Activated CD4-positive, alpha-beta T cell treated with anti-CD3 and anti-CD28 coated beads, Interleukin-10, Interleukin-2, amounts not matched to agents 100 ng/mL and 50 ng/mL, durations not matched to agents 16 hours and 8 hours (primary cell): Measurements from ENCODE around the gene APP.
"Not testable (repeated sequence)": the region's sequence is repeated elsewhere in the genome, so short reads cannot be mapped to it uniquely, and the experiment has no call there.

Source experiments
- DNase-seq: peaks from one replicate; pipeline ENCODE4 v3.0.0-alpha.2; 2020

Gene APP

DNA sequence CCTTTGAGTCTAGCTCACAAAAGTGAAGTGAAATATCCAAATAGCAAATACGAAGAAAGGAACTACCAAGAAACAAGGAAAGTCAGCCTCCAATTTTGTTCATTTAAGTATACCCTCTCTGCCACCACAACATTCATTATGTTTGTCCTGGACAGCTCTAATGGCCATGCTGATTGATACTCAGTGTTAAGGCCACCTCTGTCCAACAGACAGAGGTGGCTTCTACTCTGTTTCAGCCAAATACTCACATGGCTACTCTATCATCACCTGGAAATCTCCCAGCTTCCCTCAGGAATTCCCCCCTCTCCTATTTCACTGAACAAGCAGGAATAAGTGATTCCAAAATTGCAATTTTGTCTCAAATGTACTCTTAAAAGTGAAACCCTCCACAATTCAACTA lies 10.7 kb downstream of the APP start:
- no peak for DNase-seq

DNA sequence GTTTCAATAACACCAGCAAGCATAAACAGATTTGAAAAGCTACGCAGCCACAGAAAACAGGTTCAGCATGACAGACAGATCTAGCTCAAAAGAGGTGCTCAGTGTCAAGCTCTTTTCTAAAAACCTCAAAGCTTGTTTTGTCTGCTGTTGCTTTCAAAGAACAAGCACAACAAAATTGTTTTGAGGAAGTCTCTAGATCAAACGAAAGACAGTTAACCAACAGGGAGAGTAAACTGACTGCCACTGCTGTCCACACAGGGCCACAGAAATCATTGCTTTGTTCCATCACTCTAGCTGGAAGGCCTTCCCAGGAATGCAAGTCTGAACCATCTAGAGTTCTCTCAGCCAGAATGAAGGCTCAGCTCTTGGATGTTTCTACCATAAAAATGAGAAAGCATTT lies 12.8 kb downstream of the APP start:
- no peak for DNase-seq

DNA sequence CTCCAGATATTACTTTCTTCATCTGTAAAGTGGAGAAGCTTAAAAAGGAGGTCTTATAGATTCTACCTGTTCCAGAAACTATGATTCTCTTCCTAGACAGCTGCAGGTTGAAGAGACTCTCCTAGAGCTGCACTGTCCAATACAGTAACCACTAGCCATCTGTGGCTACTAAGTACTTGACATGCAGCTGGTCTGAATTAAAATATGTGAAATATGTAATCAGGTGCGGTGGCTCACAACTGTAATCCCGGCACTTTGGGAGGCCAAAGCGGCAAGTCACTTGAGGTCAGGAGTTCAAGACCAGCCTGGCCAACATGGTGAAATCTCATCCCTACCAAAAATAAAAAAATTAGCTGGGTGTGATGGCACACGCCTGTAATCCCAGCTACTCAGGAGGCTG lies 15.8 kb downstream of the APP start:
- no peak for DNase-seq

DNA sequence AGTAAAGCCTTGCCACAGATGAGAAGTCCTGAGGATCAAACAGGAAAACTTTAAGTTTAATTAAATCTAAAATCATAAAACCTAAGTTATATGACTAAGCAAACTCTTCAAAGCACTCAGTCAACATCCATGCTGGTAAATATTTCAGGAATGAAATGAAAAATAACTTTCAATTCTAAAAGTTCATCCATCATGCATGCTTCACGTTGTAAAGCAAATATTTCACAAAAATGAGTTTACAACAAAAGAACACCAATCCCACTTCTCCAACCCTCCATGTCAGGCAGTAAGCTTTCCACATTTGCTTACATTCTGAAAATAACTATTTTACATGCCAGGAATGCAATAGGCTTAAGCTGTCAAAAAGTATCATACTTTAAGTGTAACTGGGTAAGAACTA lies 16.8 kb downstream of the APP start:
- no peak for DNase-seq

DNA sequence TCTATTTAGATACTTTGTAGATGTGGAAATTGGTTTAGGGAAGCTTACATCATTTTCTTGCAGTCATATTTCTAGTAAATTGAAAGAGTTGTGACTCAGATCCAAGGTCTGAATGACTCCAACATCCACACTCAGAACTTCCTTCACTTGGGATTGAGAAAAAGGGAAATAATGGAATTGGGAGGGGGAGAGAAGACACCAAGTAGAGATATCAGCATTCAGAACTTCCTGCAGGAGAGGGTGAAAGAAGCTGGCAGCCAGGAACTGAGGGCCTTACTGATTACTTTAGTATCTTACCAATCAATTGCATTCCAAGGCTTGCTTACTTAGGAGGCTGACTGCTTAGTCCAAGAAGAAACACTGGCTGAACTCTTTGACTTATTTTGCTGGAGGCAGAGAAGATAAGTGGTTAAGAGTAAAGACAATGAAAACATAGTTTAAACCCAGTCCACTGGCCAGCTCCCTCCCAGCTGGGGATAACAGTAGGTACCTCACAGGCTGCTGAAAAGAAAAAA lies 21.7 kb downstream of the APP start:
- DNase-seq: no peak

DNA sequence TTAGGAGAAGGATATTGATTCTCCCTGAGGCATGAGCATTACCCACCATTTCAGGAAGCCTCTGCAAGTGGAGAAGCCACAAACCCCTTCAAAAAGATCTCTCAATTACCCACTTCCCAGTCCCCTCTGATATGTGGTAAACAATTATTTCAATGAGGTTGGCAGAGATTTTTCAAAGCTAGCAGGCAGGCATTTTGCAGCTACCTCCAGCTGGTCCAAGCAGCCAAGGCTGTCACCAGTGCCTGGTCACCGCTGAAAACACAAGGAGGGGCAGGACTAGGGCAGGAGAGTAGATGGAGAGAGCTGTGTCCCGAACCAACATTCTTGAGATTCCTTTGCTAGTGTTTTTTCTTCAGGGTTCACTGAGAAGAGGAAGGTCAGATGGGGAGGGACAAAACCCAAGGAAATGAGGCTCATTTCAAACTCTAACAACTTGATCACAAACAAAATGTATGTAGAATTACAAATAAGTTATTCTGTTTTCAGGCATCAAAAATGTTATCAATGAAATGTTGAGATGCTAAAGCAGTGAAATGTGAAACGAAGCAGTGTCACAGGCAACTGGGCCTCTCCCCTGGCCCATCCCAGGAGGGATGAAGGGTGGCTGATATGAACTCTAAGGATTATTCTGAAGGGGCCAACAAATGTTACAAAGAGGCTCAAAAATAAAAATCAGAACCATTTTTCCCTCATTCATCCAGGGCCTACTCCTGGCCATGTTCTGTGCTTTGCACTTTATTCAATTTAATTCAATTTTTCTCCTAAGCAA lies 22.3 kb downstream of the APP start:
- no peak for DNase-seq

DNA sequence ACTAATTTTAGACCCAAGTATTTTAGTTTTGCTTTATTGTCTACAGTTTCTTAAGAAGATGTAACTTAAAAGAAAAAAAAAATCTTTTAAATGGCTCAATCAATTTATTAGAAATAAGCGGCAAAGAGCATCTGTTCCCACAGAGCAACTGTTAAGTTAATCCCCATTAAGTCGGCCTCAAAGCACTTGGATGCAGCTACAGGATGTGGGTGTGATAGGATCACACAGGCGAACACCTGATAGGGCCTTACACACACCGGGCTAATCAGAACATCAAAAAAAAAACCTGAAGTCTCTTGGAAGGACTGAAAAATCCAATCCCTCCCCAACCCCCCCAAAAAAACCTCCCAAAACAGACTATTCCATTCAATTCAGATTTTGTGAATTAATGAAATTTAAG lies 23.0 kb downstream of the APP start:
- no peak for DNase-seq

DNA sequence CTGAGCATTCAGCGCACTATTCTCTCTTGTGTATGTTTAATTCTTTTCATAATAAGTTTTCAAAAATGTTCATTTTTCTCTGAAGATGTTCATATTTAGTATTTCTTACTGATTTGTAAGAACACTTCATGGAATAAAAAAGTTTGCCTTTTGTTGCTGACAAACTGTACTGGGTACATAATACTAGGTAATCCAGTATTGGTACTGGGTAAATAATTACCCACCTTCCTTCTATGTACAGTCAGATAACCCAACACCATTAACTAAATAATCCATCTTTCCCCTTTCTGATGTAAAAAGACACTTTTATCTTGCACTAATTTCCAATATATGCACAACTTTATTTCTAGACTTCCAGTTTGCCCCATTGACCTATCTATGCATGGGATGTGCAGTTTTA lies 23.9 kb downstream of the APP start:
- no peak for DNase-seq

DNA sequence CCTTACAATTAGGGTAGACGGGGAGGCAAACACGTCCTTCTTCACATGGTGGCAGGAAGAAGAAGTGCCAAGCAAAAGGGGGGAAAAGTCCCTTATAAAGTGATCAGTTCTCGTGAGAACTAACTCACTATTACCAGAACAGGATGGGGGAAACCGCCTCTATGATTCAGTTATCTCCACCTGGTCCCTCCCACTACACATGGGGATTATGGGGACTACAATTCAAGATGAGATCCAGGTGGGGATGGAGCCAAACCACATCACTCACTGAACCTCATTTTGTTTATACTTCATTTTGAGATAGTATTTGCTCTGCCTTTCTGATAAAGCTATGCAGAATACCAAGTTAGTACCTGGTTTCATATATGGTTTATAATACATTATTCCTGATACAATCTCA lies 26.5 kb downstream of the APP start:
- DNase-seq: no peak

DNA sequence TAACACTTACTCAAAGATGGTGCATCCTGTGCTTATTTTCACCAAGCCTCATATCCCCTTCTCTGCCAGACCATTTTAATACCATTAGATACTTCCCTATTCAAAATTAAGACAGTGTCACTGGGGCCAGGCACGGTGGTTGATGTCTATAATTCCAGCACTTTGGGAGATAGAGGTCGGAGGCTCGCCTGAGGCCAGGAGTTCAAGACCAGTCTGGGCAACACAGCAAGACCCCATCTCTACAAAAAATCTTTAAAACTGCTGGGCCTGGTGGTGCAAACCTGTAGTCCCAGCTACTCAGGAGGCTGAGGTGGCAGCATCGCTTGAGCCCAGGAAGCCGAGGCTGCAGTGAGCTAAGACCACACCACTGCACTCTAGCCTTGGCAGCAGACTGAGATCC lies 28.2 kb downstream of the APP start:
- DNase-seq: no peak

DNA sequence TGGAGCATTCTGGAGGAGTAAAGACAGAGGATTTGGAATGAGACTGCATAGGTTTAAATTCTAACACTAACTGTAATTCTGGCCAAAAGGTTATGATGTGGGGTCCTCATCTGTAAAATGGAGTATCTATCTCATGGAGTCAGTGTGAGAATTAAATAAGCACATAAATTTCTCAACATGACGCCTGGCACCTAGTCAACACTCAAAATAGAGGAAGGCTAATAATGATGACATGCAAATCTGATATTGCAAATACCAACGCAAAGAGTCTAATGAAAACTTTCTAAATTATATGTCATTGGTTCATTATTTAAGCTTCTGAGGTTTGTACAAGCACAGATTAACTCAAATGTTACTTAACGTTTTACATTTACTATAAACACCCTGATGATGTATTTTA lies 29.6 kb downstream of the APP start:
- DNase-seq: no peak

DNA sequence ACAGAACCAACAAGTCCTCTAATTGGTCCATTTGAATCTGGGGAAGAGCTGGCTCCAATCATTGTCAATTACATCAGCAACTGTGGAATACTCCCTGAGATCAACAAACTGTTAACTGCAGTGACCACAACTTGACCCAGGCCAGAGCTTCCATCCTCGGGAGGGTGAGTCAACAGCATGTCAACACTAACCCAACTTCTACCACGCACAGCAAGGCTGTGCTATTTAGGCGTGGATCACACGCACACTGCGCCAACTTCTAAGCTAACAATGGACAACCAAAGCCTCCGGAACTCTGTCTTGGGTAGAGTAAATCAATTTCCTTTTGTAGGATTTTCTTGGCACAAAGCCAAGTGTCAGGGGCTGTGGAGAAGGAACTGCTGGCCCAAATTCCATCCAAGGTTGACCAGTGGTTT lies 30.4 kb downstream of the APP start:
- no peak for DNase-seq

DNA sequence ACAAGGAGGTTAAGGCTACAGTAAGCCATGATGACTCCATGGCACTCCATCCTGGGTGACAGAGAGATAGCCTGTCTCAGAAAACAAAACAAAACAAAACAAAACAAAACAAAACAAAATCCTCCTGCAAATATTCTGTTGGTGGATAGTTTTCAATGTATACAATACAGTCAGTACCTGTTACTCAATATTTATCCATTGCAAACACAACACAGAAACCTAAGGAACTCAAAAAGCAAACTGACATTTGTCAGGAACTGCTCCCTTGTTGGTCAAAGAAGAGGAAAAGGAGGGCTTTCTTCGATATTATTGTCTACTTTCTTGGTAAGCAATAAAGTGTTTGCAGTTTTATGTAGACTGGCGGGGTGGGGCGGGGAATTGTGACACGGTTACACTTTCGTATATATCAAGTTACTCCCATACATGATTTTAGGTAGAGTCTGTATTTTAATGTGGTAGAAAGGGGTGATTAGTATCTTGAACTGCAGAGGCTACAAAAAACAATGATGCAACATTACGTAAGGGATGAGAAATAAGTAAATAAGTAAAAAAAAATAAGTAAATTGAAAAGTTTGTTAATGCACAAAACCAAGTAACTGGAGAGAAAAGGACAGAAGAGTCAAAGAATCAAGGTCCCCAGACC lies 31.8 kb downstream of the APP start:
- no peak for DNase-seq

DNA sequence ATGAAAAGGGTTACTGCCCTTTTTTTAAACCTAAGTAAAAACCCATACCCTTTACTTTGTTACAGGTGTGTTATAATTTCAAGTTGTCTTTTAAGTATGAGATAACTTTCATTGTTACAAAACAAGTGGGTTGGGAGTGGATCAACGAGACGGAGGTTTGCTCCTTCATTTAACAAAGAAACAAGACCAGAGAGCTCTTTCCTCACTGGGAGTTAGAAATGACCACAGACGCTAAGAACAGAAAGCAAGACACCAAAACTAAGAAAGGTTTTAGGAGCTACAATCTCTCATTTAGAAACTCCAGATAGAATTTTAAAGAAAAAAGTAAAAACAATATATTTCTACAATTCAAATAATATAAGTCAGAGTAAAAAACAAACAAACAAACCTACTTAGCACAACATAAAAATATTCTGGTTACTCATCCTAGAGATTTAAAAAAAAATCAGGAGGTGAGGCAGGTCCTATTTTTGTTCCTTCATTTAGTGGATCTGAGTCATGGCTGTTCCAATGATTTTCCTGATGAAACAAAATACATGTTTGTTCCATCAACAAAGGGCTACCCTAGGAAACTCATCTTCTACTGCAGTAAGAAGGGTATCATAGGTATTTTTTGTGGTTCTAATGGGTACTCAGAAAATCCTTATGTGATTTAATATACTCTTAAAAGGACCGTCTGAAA lies 33.0 kb downstream of the APP start:
- peak; percentile 22 for DNase-seq

DNA sequence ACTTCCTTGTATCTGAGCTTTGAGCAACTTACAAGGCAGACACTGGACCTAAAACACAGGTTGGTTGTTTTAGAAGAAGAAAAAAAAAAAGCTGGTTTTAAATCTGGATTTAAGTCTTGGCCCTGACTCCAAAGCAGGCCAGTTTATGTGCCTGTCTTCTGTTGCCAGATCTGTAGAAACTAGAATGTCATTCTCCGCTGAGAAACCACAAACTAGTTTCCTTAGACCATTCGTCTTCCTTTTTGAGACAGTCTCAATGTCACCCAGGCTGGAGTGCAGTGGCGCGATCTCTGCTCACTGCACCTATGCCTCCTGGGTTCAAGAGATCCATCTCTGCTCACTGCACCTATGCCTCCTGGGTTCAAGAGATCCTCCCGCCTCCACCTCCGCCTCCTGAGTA lies 33.9 kb downstream of the APP start:
- peak; percentile 71 for DNase-seq

DNA sequence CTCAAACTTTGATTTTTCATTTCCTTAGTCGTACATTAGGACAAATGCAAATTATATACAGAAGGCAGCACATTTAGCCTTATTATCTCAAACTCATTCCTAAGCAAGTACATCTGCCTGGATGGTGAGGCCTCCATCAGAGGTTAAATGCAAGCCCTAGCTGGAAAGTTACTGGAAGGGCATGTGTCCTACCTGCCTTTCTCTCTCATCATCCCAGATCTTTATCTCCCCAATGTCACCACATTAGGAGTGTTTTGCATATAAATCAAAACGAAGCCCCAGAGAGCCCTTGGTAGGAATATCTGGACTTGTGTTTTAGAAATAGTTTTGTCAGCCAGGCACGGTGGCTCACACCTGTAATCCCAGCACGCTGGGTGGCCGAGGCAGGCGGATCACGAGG lies 35.0 kb downstream of the APP start:
- no peak for DNase-seq

DNA sequence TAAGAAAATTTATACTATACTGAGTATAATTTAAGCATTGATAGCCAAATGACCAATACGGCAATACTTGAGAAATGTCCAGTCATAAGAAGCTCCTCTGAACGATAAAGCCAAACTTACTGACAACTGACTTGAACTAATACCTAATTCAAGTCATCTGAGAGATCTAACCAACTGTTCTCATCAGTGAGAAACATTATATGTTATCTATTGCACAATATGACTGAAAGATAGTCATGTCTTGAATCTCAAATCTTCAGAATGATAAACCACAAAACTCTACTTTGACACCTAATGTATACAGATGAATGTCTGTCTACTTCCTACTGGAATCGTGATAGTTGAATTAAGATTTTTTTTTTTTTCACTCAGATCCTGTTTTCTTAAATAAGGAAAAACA lies 39.0 kb downstream of the APP start:
- peak; percentile 39 for DNase-seq

DNA sequence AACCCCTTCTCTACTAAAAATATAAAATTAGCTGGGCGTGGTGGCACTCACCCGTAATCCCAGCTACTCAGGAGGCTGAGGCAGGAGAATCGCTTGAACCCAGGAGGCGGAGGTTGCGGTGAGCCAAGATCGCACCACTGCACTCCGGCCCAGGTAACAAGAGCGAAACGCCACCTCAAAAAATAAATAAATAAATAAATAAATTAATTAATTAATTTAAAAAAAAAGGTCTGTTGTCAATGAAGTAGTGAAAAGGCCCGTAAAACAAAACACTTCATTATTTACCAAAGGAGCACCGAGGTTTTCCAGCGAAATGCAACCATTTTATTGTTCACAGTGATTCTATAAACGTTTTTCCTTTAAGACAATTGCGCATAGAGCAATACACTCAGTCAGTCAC lies 39.5 kb downstream of the APP start:
- not testable (repeated sequence) for DNase-seq

DNA sequence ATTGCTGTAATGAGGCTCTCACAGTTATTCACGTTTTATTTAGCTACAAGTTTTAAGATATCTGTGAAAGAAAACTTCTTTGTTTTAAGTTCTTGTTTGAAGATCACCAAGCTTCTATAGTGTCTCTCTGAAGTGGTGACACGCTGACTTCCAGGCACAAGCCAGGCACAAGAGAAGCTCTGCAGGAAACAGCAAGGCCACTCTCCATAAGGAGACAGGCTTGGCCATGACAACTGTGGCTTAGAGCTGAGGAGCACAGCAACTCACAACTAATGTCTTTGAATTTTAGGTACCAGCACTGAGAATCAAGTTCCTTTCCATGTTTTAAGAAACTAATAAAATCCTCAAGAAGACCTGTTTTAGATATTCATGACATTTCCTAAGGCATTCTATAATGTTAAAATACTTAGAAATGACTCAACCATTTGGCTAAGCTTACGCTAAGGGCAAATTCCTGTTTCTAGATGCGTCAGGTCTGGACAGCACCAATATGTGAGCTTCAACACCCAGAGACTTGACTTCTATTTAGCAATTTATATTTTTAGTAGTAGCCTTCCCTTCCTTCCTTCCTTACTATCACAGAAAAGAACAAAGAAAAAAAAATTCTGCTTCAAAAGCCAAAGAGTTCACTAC lies 40.2 kb downstream of the APP start:
- DNase-seq: no peak

DNA sequence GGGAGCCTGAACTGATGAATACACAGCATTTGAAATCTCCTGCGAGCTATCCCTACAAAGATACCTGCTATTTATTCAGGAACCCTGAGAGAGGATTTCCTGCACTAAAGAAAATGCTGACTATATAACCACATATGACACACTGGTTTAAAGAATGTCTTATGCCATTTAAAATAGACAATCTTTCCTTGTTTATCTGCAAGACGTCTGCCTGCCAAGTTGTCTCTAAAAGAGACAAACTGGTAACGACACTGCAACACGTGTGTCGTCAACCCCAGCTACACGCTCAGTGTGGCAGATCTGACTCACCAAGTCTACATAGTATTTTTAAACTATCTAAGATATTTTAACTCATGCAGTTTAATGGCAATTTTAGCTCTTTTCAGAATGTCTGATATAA lies 42.7 kb downstream of the APP start:
- no peak for DNase-seq

DNA sequence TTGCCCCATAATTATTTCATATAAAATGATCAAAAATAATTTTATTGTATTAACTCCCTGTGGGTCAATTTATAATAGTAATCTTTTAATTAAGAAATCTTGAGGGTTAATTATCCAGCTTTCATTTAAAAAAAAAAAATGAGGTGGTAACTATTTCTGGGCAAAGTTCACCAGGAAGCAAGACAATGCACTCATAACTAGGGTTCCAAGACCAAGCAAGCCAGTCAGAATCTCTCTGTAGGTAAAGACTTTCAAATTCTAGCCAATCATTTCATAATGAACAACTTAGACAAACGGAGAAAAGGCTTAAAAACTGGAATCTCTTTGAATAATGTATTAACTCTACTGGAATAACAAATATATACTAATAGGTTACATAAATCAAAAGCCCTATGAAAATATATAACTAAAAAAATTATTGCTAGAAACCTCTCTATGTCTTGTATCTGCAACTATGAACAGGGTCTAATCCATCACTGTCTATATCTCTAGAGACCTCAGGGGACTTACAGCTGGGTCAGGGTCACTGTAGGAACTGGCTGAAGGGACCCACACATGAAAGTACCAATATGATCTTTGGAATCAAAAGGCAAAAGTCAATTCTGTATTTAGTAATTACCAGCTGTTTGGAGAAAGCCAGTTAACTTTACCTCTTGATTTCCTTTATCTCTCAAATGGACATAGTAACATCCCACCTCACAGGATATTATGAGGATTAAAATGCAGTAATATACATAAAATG lies 43.3 kb downstream of the APP start:
- no peak for DNase-seq

DNA sequence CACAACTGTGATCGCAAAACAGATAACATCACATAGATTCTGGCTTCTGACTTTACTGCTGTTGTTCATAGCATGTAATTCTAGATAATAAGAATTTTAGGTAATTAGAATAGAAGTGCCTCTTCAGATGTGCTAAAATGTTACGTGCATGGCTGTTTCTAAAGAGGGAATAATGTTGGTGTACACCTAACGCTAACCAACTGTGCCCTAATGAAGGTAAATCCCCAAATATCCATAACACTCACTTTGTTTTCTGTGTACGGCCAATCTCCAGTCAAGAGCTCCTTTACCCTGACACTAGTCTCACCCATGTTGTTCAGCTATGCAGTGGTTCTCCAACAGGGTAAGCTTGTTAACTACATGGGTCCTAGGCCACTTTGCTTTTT lies 44.4 kb downstream of the APP start:
- no peak for DNase-seq
